ENCODE data around the gene UNKL. TPM values are rescaled to one million over a fixed set of nuclear protein-coding genes. Genes with fewer than 3 reads are reported as not detected.

The UNKL gene
- total and polyA plus RNA-seq, 4 donors = 7.9 to 31.2 (median 16.9) TPM

- DNase-seq (no peak), ATAC-seq (ENCODE audit: insufficient read depth, low FRiP score) (no peak)
- Histone ChIP-seq H3K9ac (ENCODE audit: insufficient read depth in 1 of 2, low read length in 2 of 2) (no peak overlapping the region), H3K27ac (ENCODE audit: low read depth in 1 of 2, low read length in 1 of 2) (no peak overlapping the region), H3K36me3 (ENCODE audit: control insufficient read depth in 4 of 4, insufficient read depth in 4 of 4, low read length in 4 of 4) (peaks cover 0 to 53% (median 17%) of the 10 kb centered on the region in 4 donors), H3K4me1 (ENCODE audit: control insufficient read depth in 5 of 5, insufficient read depth in 5 of 5, low read length in 5 of 5) (no peaks in the 10 kb centered on the region), H3K4me3 (no peak overlapping the region), H3K27me3 (ENCODE audit: control insufficient read depth in 3 of 3, insufficient read depth in 3 of 3, low read length in 2 of 3) (no peaks in the 10 kb centered on the region), H3K9me3 (ENCODE audit: control insufficient read depth in 4 of 4, insufficient read depth in 3 of 4, low read length in 3 of 4) (peaks cover 0 to under 1% (median 0%) of the 10 kb centered on the region in 4 donors)
- TF ChIP-seq CTCF (IDR thresholded peaks at IDR 0.05; ENCODE audit: control extremely low read depth, extremely low read depth) = no peak
- WGBS, 2 donors = 93 to 98% methylated on average over 7 of the region's 7 CpGs
Measured at GRCh38 chr16:1389762-1390161, 24.7 kb downstream of the UNKL start.

GRCh38 chr16:1387331-1387730 is 27.2 kb downstream of the UNKL start:
- Histone ChIP-seq H3K27ac (ENCODE audit: low read depth in 1 of 2, low read length in 1 of 2) (no peak overlapping the region), H3K9ac (ENCODE audit: insufficient read depth in 1 of 2, low read length in 2 of 2) (no peak overlapping the region), H3K9me3 (ENCODE audit: control insufficient read depth in 4 of 4, insufficient read depth in 3 of 4, low read length in 3 of 4) (peaks cover 0 to 2% (median 0%) of the 10 kb centered on the region in 4 donors), H3K27me3 (ENCODE audit: control insufficient read depth in 3 of 3, insufficient read depth in 3 of 3, low read length in 2 of 3) (no peaks in the 10 kb centered on the region), H3K4me1 (ENCODE audit: control insufficient read depth in 5 of 5, insufficient read depth in 5 of 5, low read length in 5 of 5) (no peaks in the 10 kb centered on the region), H3K4me3 (no peak overlapping the region), H3K36me3 (ENCODE audit: control insufficient read depth in 4 of 4, insufficient read depth in 4 of 4, low read length in 4 of 4) (peaks cover 1 to 52% (median 15%) of the 10 kb centered on the region in 4 donors)
- WGBS, 2 donors = 91 to 94% methylated on average over 16 of the region's 16 CpGs
- ATAC-seq (ENCODE audit: insufficient read depth, low FRiP score) (no peak), DNase-seq (no peak)
- no peak for TF ChIP-seq CTCF (IDR thresholded peaks at IDR 0.05; ENCODE audit: control extremely low read depth, extremely low read depth)

- DNase-seq = no peak
- no peak for ATAC-seq (ENCODE audit: insufficient read depth, low FRiP score)
- WGBS, 2 donors = 96% methylated on average over 39 of the region's 39 CpGs
- no peak for TF ChIP-seq CTCF (IDR thresholded peaks at IDR 0.05; ENCODE audit: control extremely low read depth, extremely low read depth)
- Histone ChIP-seq H3K9me3 (ENCODE audit: control insufficient read depth in 4 of 4, insufficient read depth in 3 of 4, low read length in 3 of 4) (peaks cover 0 to 2% (median 0%) of the 10 kb centered on the region in 4 donors), H3K36me3 (ENCODE audit: control insufficient read depth in 4 of 4, insufficient read depth in 4 of 4, low read length in 4 of 4) (peaks cover 4 to 50% (median 20%) of the 10 kb centered on the region in 4 donors), H3K9ac (ENCODE audit: insufficient read depth in 1 of 2, low read length in 2 of 2) (no peak overlapping the region), H3K27me3 (ENCODE audit: control insufficient read depth in 3 of 3, insufficient read depth in 3 of 3, low read length in 2 of 3) (peaks cover 0 to 2% (median 0%) of the 10 kb centered on the region in 3 donors), H3K4me1 (ENCODE audit: control insufficient read depth in 5 of 5, insufficient read depth in 5 of 5, low read length in 5 of 5) (no peaks in the 10 kb centered on the region), H3K4me3 (no peak overlapping the region), H3K27ac (ENCODE audit: low read depth in 1 of 2, low read length in 1 of 2) (no peak overlapping the region)
Measured at GRCh38 chr16:1385232-1385631, 29.3 kb downstream of the UNKL start.

GRCh38 chr16:1383556-1383955 is 30.9 kb downstream of the UNKL start:
- DNase-seq (no peak), ATAC-seq (ENCODE audit: insufficient read depth, low FRiP score) (no peak)
- Histone ChIP-seq H3K27ac (ENCODE audit: low read depth in 1 of 2, low read length in 1 of 2) (no peak overlapping the region), H3K27me3 (ENCODE audit: control insufficient read depth in 3 of 3, insufficient read depth in 3 of 3, low read length in 2 of 3) (peaks cover 0 to 4% (median 0%) of the 10 kb centered on the region in 3 donors), H3K9ac (ENCODE audit: insufficient read depth in 1 of 2, low read length in 2 of 2) (no peak overlapping the region), H3K36me3 (ENCODE audit: control insufficient read depth in 4 of 4, insufficient read depth in 4 of 4, low read length in 4 of 4) (peaks cover 4 to 37% (median 13%) of the 10 kb centered on the region in 4 donors), H3K9me3 (ENCODE audit: control insufficient read depth in 4 of 4, insufficient read depth in 3 of 4, low read length in 3 of 4) (peaks cover 0 to 2% (median 0%) of the 10 kb centered on the region in 4 donors), H3K4me3 (no peak overlapping the region), H3K4me1 (ENCODE audit: control insufficient read depth in 5 of 5, insufficient read depth in 5 of 5, low read length in 5 of 5) (peaks cover 0 to 4% (median 0%) of the 10 kb centered on the region in 5 donors)
- no peak for TF ChIP-seq CTCF (IDR thresholded peaks at IDR 0.05; ENCODE audit: control extremely low read depth, extremely low read depth)
- WGBS, 2 donors = 92 to 97% methylated on average over 17 to 18 of the region's 18 CpGs
